Brain microvascular endothelial cell (primary cell): ENCODE data around the gene TBC1D17.

Source experiments
- DNase-seq: peaks from one replicate; pipeline ENCODE4 v3.0.0-alpha.2; 2020
- H3K27ac ChIP-seq: fragments of 250-450 bp; sonication (Bioruptor Pico); 2 replicates; pipeline ENCODE4 v1.5.1; 2020; ENCODE audit warnings: mild to moderate bottlenecking, moderate library complexity
- H3K27me3 ChIP-seq: fragments of 250-450 bp; sonication (Bioruptor Pico); replicated peaks from 2 replicates; pipeline ENCODE4 v1.5.1; 2020; ENCODE audit warnings: mild to moderate bottlenecking
- H3K36me3 ChIP-seq: fragments of 250-450 bp; sonication (Bioruptor Pico); replicated peaks from 2 replicates; pipeline ENCODE4 v1.5.1; 2020; ENCODE audit warnings: mild to moderate bottlenecking
- H3K4me3 ChIP-seq: 2 replicates; pipeline ENCODE4 v1.5.1; 2011; ENCODE audit warnings: low read depth, mild to moderate bottlenecking, control low read depth, low read length, moderate library complexity
- CTCF ChIP-seq: IDR thresholded peaks from 2 replicates; pipeline ENCODE4 v1.5.1; 2011; ENCODE audit warnings: low read depth, mild to moderate bottlenecking, moderate library complexity, low read length, control low read depth, inconsistent platforms; ENCODE audit errors: missing control alignments
- in situ Hi-C: cut with HindIII; loops from 2 replicates; pipeline ENCODE4 v1.10.0; 2017; ENCODE audit warnings: low sequenced_read_pairs, low pct_ligation_motif_present

The TBC1D17 gene

GRCh38 chr19:49864890-49865289 is 12.6 kb upstream of the TBC1D17 start:
- no peak overlapping the region for H3K27ac ChIP-seq
- no peaks in the 10 kb centered on the region for H3K27me3 ChIP-seq
- no peak for DNase-seq
- H3K36me3 ChIP-seq = peaks cover 41% of the 10 kb centered on the region
- no peak for TF ChIP-seq CTCF
- no peak overlapping the region for H3K4me3 ChIP-seq
- in situ Hi-C loops = no loop called here

GRCh38 chr19:49866933-49867782 is 10.3 kb upstream of the TBC1D17 start, which contains the start of gene PNKP:
TSS of gene PNKP (minus strand) at chr19:49867576. CDS start at chr19:49867204, 372 bp downstream.
- no peaks in the 10 kb centered on the region for H3K27me3 ChIP-seq
- in situ Hi-C loops = no loop called here
- H3K27ac ChIP-seq = peak within 1 kb of the TSS; percentile 73
- no peak for TF ChIP-seq CTCF
- DNase-seq = peak; percentile 78
- peak within 1 kb of the TSS; percentile 80 for H3K4me3 ChIP-seq
- peaks cover 24% of the 10 kb centered on the region for H3K36me3 ChIP-seq

- in situ Hi-C loops = no loop called here
- H3K27me3 ChIP-seq = no peaks in the 10 kb centered on the region
- no peak for TF ChIP-seq CTCF
- H3K27ac ChIP-seq = no peak overlapping the region
- DNase-seq = no peak
- H3K4me3 ChIP-seq = peak overlapping the region; percentile 42
- H3K36me3 ChIP-seq = peaks cover 13% of the 10 kb centered on the region
Observed at GRCh38 chr19:49869009-49869483, 8.5 kb upstream of the TBC1D17 start.

- Histone ChIP-seq H3K27ac (peak overlapping the region; percentile 27), H3K36me3 (peaks cover 7% of the 10 kb centered on the region), H3K27me3 (no peaks in the 10 kb centered on the region), H3K4me3 (peak overlapping the region; percentile 55)
- DNase-seq = peak; percentile 100
- in situ Hi-C loops = no loop called here
- no peak for TF ChIP-seq CTCF
Observed at GRCh38 chr19:49869484-49870308, 7.8 kb upstream of the TBC1D17 start.

- Histone ChIP-seq H3K4me3 (peak overlapping the region; percentile 55), H3K27ac (peak overlapping the region; percentile 27)
Observed at GRCh38 chr19:49870309-49870901, 7.1 kb upstream of the TBC1D17 start.

More at GRCh38 chr19:49870309-49870901, 7.1 kb upstream of the TBC1D17 start:
- no peak for TF ChIP-seq CTCF
- Histone ChIP-seq H3K36me3 (peaks cover 3% of the 10 kb centered on the region), H3K27me3 (no peaks in the 10 kb centered on the region)
- in situ Hi-C loops = no loop called here
- DNase-seq = no peak
